HepG2 (cell line): Measurements from ENCODE around the gene COX14. TPM values are rescaled to one million over a fixed set of nuclear protein-coding genes. Genes with fewer than 3 reads are reported as not detected.

Experiments used
- CBX5 ChIP-seq: sonication (generic); formaldehyde crosslinking; IDR thresholded peaks from 2 replicates; pipeline ENCODE4 v1.4.0; 2020; ENCODE audit warnings: missing genetic modification reagents, borderline replicate concordance
- CSRNP2 ChIP-seq: sonication (generic); formaldehyde crosslinking; conservative IDR thresholded peaks from 2 replicates; pipeline ENCODE4 v1.8.0; 2022; ENCODE audit warnings: low read depth, missing genetic modification reagents
- NFYB ChIP-seq: sonication (generic); formaldehyde crosslinking; IDR thresholded peaks from 2 replicates; pipeline ENCODE4 v1.4.0; 2020; ENCODE audit warnings: missing genetic modification reagents
- NONO ChIP-seq, 2 experiments: fragments of 450-650 bp in 1 of 2; sonication (generic) in 1 of 2; formaldehyde crosslinking in 1 of 2; IDR thresholded peaks in 1 of 2; conservative IDR thresholded peaks in 1 of 2; 2 replicates each; pipeline versions ENCODE4 v1.6.1 to v1.8.0; 2017 to 2022; ENCODE audit warnings: mild to moderate bottlenecking in 1 of 2, missing genetic modification reagents in 1 of 2, moderate library complexity in 1 of 2
- ONECUT2 ChIP-seq: sonication (generic); formaldehyde crosslinking; IDR thresholded peaks from 2 replicates; pipeline ENCODE4 v1.4.0; 2020; ENCODE audit warnings: missing genetic modification reagents
- RBAK ChIP-seq: sonication (generic); formaldehyde crosslinking; IDR thresholded peaks from 2 replicates; pipeline ENCODE4 v1.5.1; 2020; ENCODE audit warnings: mild to moderate bottlenecking, missing genetic modification reagents
- SNRNP70 ChIP-seq: fragments of 200-400 bp; formaldehyde crosslinking; IDR thresholded peaks from 2 replicates; pipeline ENCODE4 v1.6.1; 2017; ENCODE audit warnings: mild to moderate bottlenecking, low read depth, low read length, moderate library complexity
- USF2 ChIP-seq, 2 experiments: sonication (generic) in 1 of 2; formaldehyde crosslinking in 1 of 2; IDR thresholded peaks; 2 replicates each; pipeline versions ENCODE4 v1.5.1 to v1.6.1; 2011 to 2020; ENCODE audit warnings: borderline replicate concordance in 1 of 2, low read depth in 1 of 2, low read length in 1 of 2, mild to moderate bottlenecking in 1 of 2, missing genetic modification reagents in 1 of 2, moderate library complexity in 1 of 2
- ZBTB1 ChIP-seq: sonication (generic); formaldehyde crosslinking; IDR thresholded peaks from 2 replicates; pipeline ENCODE4 v1.4.0; 2020; ENCODE audit warnings: missing genetic modification reagents, borderline replicate concordance
- ZBTB40 ChIP-seq, 2 experiments: fragments of 450-650 bp in 1 of 2; sonication (generic) in 1 of 2; formaldehyde crosslinking in 1 of 2; IDR thresholded peaks; 2 replicates each; pipeline versions ENCODE4 v1.6.1 to v1.8.0; 2016 to 2022; ENCODE audit warnings: antibody characterized with exemption in 1 of 2, mild to moderate bottlenecking in 1 of 2, missing genetic modification reagents in 1 of 2
- ZNF12 ChIP-seq: sonication (generic); formaldehyde crosslinking; IDR thresholded peaks from 2 replicates; pipeline ENCODE4 v1.5.0; 2020; ENCODE audit warnings: missing genetic modification reagents
- ZNF75D ChIP-seq: sonication (generic); formaldehyde crosslinking; IDR thresholded peaks from 2 replicates; pipeline ENCODE4 v1.8.1; 2023; ENCODE audit warnings: missing genetic modification reagents, mild to moderate bottlenecking, borderline replicate concordance
- ZNF782 ChIP-seq: sonication (generic); formaldehyde crosslinking; IDR thresholded peaks from 2 replicates; pipeline ENCODE4 v1.4.0; 2020; ENCODE audit warnings: missing genetic modification reagents, mild to moderate bottlenecking, borderline replicate concordance
- ZNF841 ChIP-seq: sonication (generic); formaldehyde crosslinking; IDR thresholded peaks from 2 replicates; pipeline ENCODE4 v1.8.1; 2023; ENCODE audit warnings: missing genetic modification reagents, borderline replicate concordance
- polyA plus RNA-seq, 8 experiments: library from polyadenylated mRNA; depleted of rRNA in 3 of 8; stranded (reverse) in 7 of 8; unstranded in 1 of 8; fragments of >200 nt; fragmentation: Illumina TruSeq in 4 of 8; extraction: Trizol in 4 of 8; gene quantifications; 2 replicates each; pipeline versions ENCODE4 v1.2.1 to v1.2.3, GENCODE V29; 2011 to 2016; ENCODE audit warnings: low read depth in 4 of 8, missing spikeins in 1 of 8, mixed read lengths in 1 of 8; ENCODE audit not compliant: insufficient read depth in 1 of 8
- total RNA-seq, 5 experiments: library from RNA; depleted of rRNA; stranded (reverse); fragments of >200 nt; fragmentation: Illumina TruSeq; extraction: Trizol; gene quantifications; 2 replicates each; pipeline ENCODE4 v1.2.3, GENCODE V29; 2016; ENCODE audit warnings: low read depth in 1 of 5

COX14 gene
- total and polyA plus RNA-seq, 2 of the 13 experiments (the other 11 are each of a cell fraction or from before 2014, with no cell fraction given), result 53.0 to 71.6 TPM

GRCh38 chr12:50104417-50105366 is 7.3 kb upstream of the COX14 start (continued):
- no peak for TF ChIP-seq USF2 (IDR thresholded peaks at IDR 0.05; ENCODE audit: low read depth, low read length)
- no peak for TF ChIP-seq USF2 (CRISPR knock-in tag; IDR thresholded peaks at IDR 0.05; ENCODE audit: borderline replicate concordance)
- TF ChIP-seq ZNF841, result no peak
- TF ChIP-seq ZNF12 (CRISPR knock-in tag), result no peak
- no peak for TF ChIP-seq CSRNP2
- no peak for TF ChIP-seq SNRNP70
- TF ChIP-seq RBAK (CRISPR knock-in tag), result no peak
- TF ChIP-seq ZBTB40 (IDR thresholded peaks at IDR 0.05), result no peak
- TF ChIP-seq ZBTB40 (CRISPR knock-in tag; IDR thresholded peaks at IDR 0.05), result no peak
- TF ChIP-seq NFYB (CRISPR knock-in tag), result no peak
- TF ChIP-seq ZBTB1 (CRISPR knock-in tag), result no peak
- no peak for TF ChIP-seq ONECUT2 (CRISPR knock-in tag)
- no peak for TF ChIP-seq NONO (IDR thresholded peaks at IDR 0.05)
- TF ChIP-seq NONO (CRISPR knock-in tag; conservative IDR thresholded peaks at IDR 0.05), result 0 out of 2 replicates have a peak, but pooled peaks have one; percentile 7
- no peak for TF ChIP-seq ZNF75D
- no peak for TF ChIP-seq CBX5 (CRISPR knock-in tag)
- TF ChIP-seq ZNF782, result no peak
